ENCODE data around the gene SLCO3A1.

The SLCO3A1 gene

DNA sequence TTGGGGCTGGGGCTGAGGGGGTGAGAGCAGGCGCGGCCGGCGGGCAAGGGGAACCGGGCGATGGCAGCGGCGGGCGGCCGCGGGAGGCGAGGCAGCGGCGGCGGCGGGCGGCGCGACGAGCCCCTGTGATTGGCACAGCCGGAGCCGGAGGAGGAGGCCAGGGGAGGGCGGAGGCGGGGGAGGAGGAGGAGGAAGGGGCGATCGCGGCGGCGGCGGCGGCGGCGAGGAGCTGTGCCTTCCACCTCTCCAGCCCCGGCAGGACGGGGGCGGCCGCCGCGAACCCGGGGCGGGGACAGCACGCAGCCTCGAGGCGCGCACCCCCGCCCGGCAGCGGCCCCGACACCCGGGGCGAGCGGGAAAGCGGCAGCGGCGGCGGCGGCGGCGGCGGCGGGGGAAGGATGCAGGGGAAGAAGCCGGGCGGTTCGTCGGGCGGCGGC is at the start of gene SLCO3A1:
Gene SLCO3A1 (plus strand): TSS at position 198 of the 437 bp plus-strand sequence.
- DNase-seq, result peak; percentile 66 to 82

DNA sequence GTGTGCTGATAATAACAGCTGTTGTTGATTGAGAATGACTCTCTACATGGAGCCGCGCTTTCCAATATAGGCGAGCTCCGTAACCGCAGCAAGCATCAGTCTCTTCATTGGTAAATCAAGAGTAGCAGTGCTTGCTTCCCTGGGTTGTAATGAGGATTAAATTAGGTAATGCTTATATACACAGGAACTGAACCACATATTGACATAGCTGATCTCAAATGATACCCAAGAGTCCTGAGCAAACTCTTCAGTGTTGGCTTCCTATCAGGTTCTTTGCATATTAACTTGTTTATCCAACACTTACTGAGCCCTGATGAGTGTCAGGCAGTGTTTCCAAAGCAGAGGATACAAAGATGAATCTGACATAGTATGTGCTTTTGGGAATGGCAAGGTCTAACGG is 46.4 kb upstream of the SLCO3A1 start:
- DNase-seq, result no peak

- DNase-seq, result no peak
Observed at GRCh38 chr15:91813924-91814323, 39.6 kb upstream of the SLCO3A1 start.

GRCh38 chr15:91816942-91817341 is 36.6 kb upstream of the SLCO3A1 start:
- DNase-seq, result no peak

DNA sequence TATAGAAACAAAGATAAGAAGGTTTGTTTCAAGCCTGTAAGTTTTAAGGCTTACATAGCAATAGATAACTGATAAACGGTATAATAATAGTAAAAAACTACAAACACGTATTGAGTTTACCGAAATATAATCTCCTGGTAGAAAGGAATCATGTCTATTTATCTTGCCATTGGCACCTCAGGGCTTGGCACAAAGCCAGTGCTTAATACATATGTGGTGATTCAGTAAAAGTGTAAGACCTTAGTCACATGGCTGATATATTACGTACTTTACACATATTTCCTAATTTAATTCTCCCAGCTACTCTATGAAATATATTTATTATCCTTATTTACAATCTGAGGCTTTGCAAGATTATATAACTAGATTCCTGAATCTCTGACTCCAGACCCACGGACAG is 32.0 kb upstream of the SLCO3A1 start:
- DNase-seq, result no peak

- DNase-seq, result no peak
Observed at GRCh38 chr15:91824256-91824655, 29.3 kb upstream of the SLCO3A1 start.

DNA sequence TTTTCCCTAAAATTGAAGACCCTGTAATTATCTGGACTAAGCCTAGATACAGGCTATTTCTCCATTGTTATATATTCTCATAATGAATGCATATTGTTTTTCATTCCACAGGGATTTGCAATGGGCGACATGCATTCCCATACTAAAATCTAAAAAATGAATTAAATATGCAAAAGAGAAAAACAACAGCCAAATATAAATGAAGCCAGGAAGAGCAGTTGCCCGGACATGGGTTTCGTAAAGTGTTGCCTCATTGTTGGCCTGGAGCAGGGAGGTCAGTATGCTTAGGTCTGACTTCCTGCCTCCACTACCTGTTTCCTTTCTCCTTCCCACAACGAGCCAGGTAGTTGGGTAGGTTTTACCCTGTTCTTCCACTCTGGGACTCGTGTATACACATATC is 27.1 kb upstream of the SLCO3A1 start:
- DNase-seq, result no peak

- no peak for DNase-seq
Observed at GRCh38 chr15:91833056-91833455, 20.5 kb upstream of the SLCO3A1 start.

- DNase-seq, result no peak
Observed at GRCh38 chr15:91839867-91840266, 13.6 kb upstream of the SLCO3A1 start.

- no peak for DNase-seq
Observed at GRCh38 chr15:91841861-91842260, 11.6 kb upstream of the SLCO3A1 start.

DNA sequence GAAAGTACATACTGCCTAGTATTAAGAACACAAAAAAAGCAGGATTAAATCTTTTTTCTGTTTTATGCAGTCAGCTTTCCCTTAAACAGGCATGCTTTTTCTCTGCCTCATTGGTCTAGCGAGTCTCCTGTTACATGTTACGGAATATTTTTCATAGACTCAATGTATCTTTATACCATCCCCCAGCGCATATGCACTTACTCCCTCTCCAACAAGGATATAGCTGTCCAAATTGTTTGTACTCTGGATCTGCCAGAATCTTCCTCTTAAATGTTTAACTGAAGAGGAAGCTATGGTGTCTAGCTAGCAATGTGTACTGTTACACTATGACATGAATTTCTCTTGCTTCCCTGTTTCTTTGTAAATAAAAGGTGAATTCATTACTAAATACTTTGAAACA is 9.2 kb upstream of the SLCO3A1 start:
- no peak for DNase-seq

DNA sequence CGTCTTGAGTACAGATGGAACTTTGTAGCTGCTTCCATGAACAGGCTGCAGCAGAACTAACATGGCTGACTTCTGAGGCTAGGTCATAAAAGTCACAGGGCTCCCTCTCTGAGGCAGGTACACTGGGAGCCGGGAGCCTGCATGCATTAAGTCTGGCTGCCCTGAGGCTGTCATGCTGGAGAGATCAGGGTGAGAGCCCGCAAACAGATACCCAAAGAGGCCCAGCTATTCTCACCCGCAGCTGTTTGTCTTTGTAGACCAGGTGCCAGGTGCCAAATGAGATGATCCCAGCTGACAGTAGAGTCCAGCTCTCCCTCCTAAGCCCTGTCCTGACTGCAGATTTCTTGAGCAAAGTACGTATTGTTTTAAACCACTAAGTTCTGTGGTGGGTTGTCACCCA is 8.6 kb upstream of the SLCO3A1 start:
- no peak for DNase-seq

DNA sequence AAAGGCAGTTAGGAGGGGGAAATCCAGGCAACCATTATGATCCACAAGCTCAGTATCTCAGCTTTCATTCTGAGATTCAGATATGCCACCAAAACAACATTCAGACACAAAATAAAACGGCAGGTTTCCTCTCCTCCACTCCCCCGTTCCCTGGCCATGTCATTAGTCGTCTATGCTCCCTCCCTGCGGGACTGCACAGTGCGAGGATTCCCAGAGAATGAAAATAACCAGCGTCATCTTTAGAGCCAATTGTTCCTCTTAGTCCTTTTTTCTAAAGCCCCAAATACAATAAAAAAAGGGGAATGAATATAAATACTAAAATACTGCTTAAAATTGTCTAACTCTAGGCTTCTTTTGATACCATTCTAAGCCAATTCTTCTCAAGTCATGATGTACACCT is 7.8 kb upstream of the SLCO3A1 start:
- DNase-seq, result no peak

DNA sequence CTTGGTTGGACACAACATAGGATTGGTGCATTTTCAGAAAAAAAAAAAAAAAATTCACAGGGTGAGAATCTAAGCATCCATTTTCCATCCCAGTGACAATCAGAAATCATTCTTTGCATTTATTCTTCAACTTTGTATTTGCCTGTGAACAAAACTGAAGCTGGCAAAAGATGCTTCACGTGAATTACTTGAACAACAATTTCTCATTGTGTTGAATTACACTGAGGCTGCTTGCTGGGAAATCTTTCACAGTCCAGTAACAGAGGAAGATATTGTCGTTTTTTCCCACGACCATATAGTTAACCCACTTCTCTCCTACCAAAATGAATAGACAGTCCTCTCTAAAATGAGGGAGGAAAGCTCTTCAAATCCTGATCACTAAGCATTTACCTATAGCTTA is 4.3 kb upstream of the SLCO3A1 start:
- DNase-seq, result peak in 1 of 2 donors; percentile 46

DNA sequence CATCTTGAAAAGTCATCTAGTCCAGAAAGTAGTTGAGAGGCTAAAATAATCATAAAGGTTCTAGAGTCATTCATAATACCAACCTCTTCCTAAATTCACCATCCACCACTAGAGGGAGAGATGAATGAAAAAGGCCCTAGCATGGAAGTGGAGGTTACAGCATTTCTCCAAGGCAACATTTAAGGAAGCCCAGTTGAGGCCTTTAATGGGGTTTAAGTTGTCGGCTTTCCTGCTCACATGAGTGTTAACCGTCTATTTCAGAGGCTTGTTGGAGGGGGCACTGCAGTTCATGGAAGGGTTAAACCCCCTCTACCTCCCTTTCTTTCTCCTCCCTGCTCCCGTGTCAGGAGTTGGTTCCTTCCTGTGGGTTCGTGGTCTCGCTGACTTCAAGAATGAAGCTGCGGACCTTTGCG is 3.8 kb upstream of the SLCO3A1 start:
- peak in 1 of 2 donors; percentile 50 for DNase-seq

GRCh38 chr15:91852741-91853510 is 582 bp upstream of the SLCO3A1 start:
- peak; percentile 82 to 88 for DNase-seq

- DNase-seq, result peak; percentile 30 to 76
Observed at GRCh38 chr15:91853948-91854638, 585 bp downstream of the SLCO3A1 start.

DNA sequence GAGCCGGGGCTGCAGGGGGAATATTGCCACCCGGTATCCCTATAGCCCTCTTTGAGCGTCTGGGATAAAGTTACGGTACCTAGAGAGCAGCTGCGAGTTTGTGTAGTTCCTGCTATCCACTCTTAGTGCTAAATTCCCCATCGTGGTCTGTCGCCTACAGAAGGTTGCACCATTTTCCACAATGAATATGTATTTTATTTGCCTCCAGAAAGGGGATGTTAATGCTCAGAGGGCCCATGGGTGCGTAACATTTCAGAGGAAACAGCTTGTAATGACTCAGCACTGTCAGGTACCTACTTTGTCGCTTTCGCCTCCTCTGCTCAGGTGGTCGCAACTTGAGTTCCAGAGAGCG is 1.1 kb downstream of the SLCO3A1 start:
- DNase-seq, result peak in 1 of 2 donors; percentile 38

DNA sequence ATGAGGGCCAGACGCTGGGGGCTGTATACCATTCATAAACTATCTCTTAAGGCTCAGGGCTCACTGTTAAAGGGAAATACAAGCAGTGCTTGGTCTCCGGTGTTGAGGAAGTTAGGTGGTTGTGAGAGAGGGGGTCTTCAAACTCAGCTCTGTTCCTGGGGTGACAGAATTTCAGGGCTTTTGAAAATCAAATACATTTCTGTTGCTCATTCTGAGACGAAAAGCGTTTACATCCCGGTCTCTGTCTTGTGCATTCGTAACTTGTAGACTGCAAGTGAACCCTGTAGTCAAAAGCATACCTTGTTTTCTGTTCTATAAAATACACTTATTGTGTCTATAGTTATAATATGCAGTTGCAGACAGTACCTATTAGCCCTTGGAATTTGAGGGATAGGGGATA is 1.7 kb downstream of the SLCO3A1 start:
- no peak for DNase-seq

GRCh38 chr15:91855684-91856489 is 2.4 kb downstream of the SLCO3A1 start:
- DNase-seq, result no peak

GRCh38 chr15:91857224-91857585 is 3.7 kb downstream of the SLCO3A1 start:
- DNase-seq, result no peak

DNA sequence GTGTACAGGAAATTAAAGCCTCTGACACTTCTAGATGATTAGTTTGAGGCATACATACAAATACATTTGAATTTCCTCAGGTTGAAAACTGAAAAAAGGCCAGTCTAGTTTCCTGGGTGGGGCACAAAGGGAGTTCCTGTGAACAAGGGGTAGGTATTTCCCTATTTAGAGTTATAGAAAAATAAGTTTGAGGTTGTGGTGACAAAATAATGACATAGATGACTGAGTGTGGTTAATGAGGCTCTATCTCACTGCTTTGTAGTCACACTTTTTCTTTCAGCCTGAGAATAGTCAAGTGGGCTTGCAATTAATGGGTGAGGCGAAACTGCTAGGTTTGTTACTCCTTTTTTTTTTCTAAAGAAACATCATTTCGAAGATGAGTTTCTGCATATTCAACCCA is 4.3 kb downstream of the SLCO3A1 start:
- no peak for DNase-seq

DNA sequence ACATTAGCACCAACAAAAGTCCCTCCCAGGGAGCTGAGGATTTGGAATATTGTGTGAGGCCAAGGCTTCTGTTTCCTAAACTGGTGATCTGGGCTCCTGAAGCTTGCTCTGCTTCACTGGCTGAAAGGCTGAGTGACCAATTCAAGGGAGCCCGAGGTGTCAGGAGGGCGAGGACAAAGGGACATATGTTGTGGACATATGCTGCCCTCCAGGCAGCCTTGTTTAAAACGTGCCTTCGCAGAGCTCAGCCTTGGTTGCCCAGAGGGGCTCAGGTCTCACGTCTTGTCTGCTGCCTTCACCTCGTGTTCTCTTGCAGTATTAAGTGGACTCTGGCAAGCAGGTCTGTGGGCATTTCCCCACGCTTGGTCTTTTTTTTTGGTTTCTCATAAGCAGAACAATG is 7.0 kb downstream of the SLCO3A1 start:
- no peak for DNase-seq

- no peak for DNase-seq
Observed at GRCh38 chr15:91861223-91861622, 7.7 kb downstream of the SLCO3A1 start.

Data from hippocampal formation (tissue), 2 donors.